ENCODE measurements around the gene APOA4.

The APOA4 gene

GRCh38 chr11:116772443-116773202, 50.5 kb downstream of the APOA4 start, which contains the start of gene BUD13 (continued):
- TF ChIP-seq ZNF10 (tag by site-specific recombination; IDR thresholded peaks at IDR 0.05) (no peak), ZNF624 (tag by site-specific recombination; IDR thresholded peaks at IDR 0.05) (no peak), YY1 (tag by site-specific recombination; IDR thresholded peaks at IDR 0.05) (peak; percentile 94), ZNF157 (tag by site-specific recombination; IDR thresholded peaks at IDR 0.05) (no peak), ZNF24 (tag by site-specific recombination; IDR thresholded peaks at IDR 0.05) (peak; percentile 56; the same call in 1 of the 2 replicates), ZNF555 (tag by site-specific recombination; conservative IDR thresholded peaks at IDR 0.05) (no peak), ZNF488 (tag by site-specific recombination; IDR thresholded peaks at IDR 0.05) (no peak), HOXA7 (CRISPR knock-in tag; IDR thresholded peaks at IDR 0.05; ENCODE audit: borderline replicate concordance) (no peak), ZNF2 (tag by site-specific recombination; IDR thresholded peaks at IDR 0.05) (no peak; the same call in none of the 2 replicates), SCRT2 (tag by site-specific recombination; IDR thresholded peaks at IDR 0.05) (0 out of 2 replicates have a peak, but pooled peaks have one; percentile 21), ZNF239 (tag by site-specific recombination; IDR thresholded peaks at IDR 0.05) (no peak), IKZF3 (tag by site-specific recombination; IDR thresholded peaks at IDR 0.05) (no peak), PRDM1 (tag by site-specific recombination; IDR thresholded peaks at IDR 0.05) (no peak), FEZF1 (tag by site-specific recombination; IDR thresholded peaks at IDR 0.05) (no peak), SETDB1 (IDR thresholded peaks at IDR 0.05; ENCODE audit: insufficient read length, low read length) (no peak), TCF7L2 (IDR thresholded peaks at IDR 0.05; ENCODE audit: borderline replicate concordance, low read depth, low read length) (no peak), ZNF175 (tag by site-specific recombination; IDR thresholded peaks at IDR 0.05) (no peak), GLIS1 (tag by site-specific recombination; IDR thresholded peaks at IDR 0.05) (peak; percentile 8; the same call in 1 of the 2 replicates), ZNF311 (tag by site-specific recombination; IDR thresholded peaks at IDR 0.05; ENCODE audit: borderline replicate concordance) (no peak), ZNF558 (tag by site-specific recombination; IDR thresholded peaks at IDR 0.05) (no peak), ZNF777 (tag by site-specific recombination; IDR thresholded peaks at IDR 0.05; ENCODE audit: borderline replicate concordance) (no peak), REPIN1 (tag by site-specific recombination; IDR thresholded peaks at IDR 0.05; ENCODE audit: low read depth) (0 out of 2 replicates have a peak, but pooled peaks have one; percentile 59), ZNF114 (tag by site-specific recombination; IDR thresholded peaks at IDR 0.05) (no peak), ZNF596 (tag by site-specific recombination; IDR thresholded peaks at IDR 0.05) (no peak), KLF7 (tag by site-specific recombination; IDR thresholded peaks at IDR 0.05; ENCODE audit: borderline replicate concordance) (no peak), ZNF426 (tag by site-specific recombination; IDR thresholded peaks at IDR 0.05) (no peak), ZNF248 (tag by site-specific recombination; IDR thresholded peaks at IDR 0.05) (no peak), ZNF184 (tag by site-specific recombination; IDR thresholded peaks at IDR 0.05) (no peak), ZNF48 (tag by site-specific recombination; IDR thresholded peaks at IDR 0.05) (no peak)
- TF ChIP-seq, protein P1, sequence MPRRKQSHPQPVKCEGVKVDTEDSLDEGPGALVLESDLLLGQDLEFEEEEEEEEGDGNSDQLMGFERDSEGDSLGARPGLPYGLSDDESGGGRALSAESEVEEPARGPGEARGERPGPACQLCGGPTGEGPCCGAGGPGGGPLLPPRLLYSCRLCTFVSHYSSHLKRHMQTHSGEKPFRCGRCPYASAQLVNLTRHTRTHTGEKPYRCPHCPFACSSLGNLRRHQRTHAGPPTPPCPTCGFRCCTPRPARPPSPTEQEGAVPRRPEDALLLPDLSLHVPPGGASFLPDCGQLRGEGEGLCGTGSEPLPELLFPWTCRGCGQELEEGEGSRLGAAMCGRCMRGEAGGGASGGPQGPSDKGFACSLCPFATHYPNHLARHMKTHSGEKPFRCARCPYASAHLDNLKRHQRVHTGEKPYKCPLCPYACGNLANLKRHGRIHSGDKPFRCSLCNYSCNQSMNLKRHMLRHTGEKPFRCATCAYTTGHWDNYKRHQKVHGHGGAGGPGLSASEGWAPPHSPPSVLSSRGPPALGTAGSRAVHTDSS (tag by site-specific recombination; IDR thresholded peaks at IDR 0.05): no peak
- TF ChIP-seq, protein P2, sequence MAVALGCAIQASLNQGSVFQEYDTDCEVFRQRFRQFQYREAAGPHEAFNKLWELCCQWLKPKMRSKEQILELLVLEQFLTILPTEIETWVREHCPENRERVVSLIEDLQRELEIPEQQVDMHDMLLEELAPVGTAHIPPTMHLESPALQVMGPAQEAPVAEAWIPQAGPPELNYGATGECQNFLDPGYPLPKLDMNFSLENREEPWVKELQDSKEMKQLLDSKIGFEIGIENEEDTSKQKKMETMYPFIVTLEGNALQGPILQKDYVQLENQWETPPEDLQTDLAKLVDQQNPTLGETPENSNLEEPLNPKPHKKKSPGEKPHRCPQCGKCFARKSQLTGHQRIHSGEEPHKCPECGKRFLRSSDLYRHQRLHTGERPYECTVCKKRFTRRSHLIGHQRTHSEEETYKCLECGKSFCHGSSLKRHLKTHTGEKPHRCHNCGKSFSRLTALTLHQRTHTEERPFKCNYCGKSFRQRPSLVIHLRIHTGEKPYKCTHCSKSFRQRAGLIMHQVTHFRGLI (tag by site-specific recombination; IDR thresholded peaks at IDR 0.05): no peak
- TF ChIP-seq, protein P3, sequence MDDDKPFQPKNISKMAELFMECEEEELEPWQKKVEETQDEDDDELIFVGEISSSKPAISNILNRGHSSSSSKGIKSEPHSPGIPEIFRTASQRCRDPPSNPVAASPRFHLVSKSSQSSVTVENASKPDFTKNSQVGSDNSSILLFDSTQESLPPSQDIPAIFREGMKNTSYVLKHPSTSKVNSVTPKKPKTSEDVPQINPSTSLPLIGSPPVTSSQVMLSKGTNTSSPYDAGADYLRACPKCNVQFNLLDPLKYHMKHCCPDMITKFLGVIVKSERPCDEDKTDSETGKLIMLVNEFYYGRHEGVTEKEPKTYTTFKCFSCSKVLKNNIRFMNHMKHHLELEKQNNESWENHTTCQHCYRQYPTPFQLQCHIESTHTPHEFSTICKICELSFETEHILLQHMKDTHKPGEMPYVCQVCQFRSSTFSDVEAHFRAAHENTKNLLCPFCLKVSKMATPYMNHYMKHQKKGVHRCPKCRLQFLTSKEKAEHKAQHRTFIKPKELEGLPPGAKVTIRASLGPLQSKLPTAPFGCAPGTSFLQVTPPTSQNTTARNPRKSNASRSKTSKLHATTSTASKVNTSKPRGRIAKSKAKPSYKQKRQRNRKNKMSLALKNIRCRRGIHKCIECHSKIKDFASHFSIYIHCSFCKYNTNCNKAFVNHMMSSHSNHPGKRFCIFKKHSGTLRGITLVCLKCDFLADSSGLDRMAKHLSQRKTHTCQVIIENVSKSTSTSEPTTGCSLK (tag by site-specific recombination; IDR thresholded peaks at IDR 0.05): no peak
- TF ChIP-seq, protein P4, sequence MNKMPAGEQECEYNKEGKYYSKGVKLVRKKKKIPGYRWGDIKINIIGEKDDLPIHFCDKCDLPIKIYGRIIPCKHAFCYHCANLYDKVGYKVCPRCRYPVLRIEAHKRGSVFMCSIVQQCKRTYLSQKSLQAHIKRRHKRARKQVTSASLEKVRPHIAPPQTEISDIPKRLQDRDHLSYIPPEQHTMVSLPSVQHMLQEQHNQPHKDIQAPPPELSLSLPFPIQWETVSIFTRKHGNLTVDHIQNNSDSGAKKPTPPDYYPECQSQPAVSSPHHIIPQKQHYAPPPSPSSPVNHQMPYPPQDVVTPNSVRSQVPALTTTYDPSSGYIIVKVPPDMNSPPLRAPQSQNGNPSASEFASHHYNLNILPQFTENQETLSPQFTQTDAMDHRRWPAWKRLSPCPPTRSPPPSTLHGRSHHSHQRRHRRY (tag by site-specific recombination; IDR thresholded peaks at IDR 0.05): 0 out of 2 replicates have a peak, but pooled peaks have one; percentile 19
